ENCODE measurements around the gene ADAMTS2.

GRCh38 chr5:179122411-179123108 is 222.7 kb downstream of the ADAMTS2 start:
- TF ChIP-seq FOXK2 (IDR thresholded peaks at IDR 0.05) (no peak), HDGF (IDR thresholded peaks at IDR 0.05; ENCODE audit: borderline replicate concordance) (no peak), BHLHE40 (IDR thresholded peaks at IDR 0.05; ENCODE audit: borderline replicate concordance) (no peak), L3MBTL2 (conservative IDR thresholded peaks at IDR 0.05) (no peak), SP1 (IDR thresholded peaks at IDR 0.05) (no peak), FOXA1 (IDR thresholded peaks at IDR 0.05) (no peak), FOXM1 (IDR thresholded peaks at IDR 0.05; ENCODE audit: borderline replicate concordance) (no peak), ARNT (IDR thresholded peaks at IDR 0.05) (no peak), SUZ12 (IDR thresholded peaks at IDR 0.05) (no peak), ELF4 (IDR thresholded peaks at IDR 0.05) (no peak), PKNOX1 (IDR thresholded peaks at IDR 0.05) (no peak), NFRKB (IDR thresholded peaks at IDR 0.05) (no peak)
